ENCODE measurements around the gene CCDC158.
"Not testable (repeated sequence)": the region's sequence is repeated elsewhere in the genome, so short reads cannot be mapped to it uniquely, and the experiment has no call there.

The CCDC158 gene

GRCh38 chr4:76311896-76312331 lies 109.0 kb downstream of the CCDC158 start:
- DNase-seq (ENCODE audit: low spot score) = no peak

- no peak for DNase-seq (ENCODE audit: low spot score)
These were observed 110.3 kb downstream of the CCDC158 start for GRCh38 chr4:76310683-76311082.

- no peak for DNase-seq (ENCODE audit: low spot score)
These were observed 110.9 kb downstream of the CCDC158 start for GRCh38 chr4:76309939-76310550.

DNA sequence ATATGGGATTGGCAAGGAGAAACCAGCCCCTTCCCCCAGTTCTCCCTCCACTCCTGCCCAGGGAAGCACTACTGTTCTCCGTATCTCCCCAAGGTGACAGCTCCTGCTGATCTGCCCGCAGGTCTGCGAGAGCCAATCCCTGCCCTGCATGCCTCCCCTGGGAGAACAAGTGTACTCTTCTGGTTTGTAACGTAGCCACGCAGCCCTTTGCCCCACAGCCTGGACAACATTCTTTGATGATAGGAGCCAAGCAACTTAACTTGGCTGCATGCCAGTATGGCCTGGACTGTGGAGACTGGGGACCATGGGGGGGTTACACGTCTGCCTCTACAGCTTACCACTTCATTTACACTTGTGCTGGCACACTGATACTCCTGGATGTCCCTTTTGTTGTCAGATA lies 112.4 kb downstream of the CCDC158 start:
- no peak for DNase-seq (ENCODE audit: low spot score)

- no peak for DNase-seq (ENCODE audit: low spot score)
These were observed 113.3 kb downstream of the CCDC158 start for GRCh38 chr4:76307660-76308014.

- peak; percentile 7 for DNase-seq (ENCODE audit: low spot score)
These were observed 113.9 kb downstream of the CCDC158 start for GRCh38 chr4:76306882-76307659.

DNA sequence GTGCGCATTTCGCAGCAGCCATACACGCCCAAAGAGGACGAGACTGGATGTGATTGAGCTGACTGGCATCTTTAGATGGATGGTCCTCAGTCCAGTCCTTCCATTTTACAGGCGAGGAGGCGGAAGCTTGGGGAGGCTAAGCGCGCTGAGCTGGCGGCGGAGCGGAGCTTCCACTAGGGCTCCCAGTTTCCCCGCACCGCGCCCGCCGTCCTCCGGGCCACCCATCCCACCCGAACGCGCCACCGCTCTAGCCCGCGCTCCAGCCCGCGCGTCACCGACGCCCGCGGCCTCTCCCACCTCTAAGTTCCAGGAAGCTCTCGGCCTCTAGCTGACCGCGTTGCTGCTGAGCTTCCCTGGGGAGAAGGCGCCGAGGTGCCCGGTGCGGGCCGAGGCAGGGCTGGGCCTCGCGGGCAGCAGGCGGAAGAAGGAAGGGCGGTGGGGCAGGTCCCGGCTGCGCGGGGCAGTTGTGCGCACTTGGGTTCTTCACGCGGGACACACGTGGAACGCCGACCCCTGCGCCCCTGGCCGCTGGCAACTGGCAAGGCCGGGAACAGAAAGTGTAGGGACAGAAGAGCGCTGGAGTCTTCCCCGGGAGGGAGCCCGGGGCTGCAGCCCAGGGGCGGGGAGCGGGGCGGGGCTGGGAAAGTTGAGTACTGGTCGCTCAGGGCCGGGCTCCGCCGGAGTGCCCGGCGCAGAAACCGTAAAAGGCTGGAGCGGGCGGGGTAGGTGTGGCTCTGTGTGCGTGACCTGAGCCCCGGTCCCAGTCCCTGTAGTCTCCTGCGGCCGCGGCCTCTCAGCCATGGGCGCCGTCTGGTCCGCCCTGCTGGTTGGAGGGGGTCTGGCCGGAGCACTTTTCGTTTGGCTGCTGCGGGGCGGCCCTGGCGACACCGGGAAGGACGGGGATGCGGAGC lies 114.7 kb downstream of the CCDC158 start, which contains the start of gene STBD1:
Gene STBD1 (plus strand): TSS at position 763 of the 911 bp plus-strand sequence. CDS start 37 bp downstream, at position 800.
- peak; percentile 10 for DNase-seq (ENCODE audit: low spot score)

- peak; percentile 26 for DNase-seq (ENCODE audit: low spot score)
These were observed 115.8 kb downstream of the CCDC158 start for GRCh38 chr4:76305033-76305687.

DNA sequence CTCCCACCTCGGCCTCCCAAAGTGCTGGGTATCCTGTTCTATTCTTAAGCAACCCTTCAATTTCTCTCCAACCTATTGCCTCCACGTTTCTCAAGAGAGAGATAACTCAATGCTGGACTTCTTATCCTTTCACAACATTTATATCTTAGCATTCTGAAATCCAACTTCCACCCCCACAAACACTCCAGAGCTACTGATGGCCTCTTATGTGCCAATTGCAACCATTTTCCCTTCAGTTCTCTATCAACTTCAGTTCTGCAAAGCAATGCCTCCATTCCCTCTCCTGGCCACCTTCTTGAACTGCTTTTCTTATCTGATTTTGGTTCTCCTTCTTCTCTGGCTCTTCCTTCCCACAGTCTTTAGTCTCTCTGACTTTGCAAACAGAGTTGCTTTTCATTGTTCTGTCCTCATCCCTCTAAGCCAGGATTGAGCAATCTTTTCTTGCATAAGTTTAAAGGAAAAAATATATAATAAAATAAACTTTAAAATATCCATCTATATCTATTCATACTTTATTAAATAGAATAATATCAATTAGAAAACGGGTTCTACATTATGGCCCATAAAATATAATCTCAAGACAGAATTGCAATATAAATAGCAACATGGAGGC lies 118.0 kb downstream of the CCDC158 start:
- DNase-seq (ENCODE audit: low spot score) = no peak

- no peak for DNase-seq (ENCODE audit: low spot score)
These were observed 119.2 kb downstream of the CCDC158 start for GRCh38 chr4:76301775-76302162.

DNA sequence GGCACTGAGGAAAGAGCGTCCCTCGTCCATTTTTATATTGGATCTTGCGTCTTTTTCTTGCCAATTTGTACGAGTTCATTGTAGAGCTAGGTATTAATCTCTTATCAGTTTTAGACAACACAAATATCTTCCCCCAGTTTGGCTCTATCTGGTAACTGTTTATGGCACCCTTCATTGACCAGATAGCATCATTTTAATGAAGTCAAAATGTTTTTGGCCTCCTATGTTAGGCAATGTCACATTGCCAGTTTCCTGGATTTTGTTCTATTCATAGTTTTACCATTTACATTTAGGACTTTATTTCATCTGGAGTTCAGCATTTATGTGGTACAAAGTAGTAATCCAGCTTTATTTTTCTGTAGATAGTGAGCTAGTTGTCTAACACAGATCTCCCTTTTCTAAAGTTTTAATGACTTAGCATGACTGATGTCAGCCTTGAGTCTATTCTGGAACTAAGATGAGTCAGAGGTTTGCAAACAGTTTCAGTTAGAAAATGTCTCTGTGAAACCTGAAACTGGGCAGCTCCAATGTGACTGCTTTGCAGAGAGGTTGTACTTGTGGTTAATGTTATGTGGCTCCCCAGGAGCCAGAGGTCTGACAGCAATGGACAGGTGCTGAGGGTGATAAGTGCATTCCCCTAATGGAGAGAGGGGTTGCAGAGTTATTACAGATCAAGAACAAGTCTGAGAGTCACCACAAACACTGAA lies 119.7 kb downstream of the CCDC158 start:
- DNase-seq (ENCODE audit: low spot score) = no peak

DNA sequence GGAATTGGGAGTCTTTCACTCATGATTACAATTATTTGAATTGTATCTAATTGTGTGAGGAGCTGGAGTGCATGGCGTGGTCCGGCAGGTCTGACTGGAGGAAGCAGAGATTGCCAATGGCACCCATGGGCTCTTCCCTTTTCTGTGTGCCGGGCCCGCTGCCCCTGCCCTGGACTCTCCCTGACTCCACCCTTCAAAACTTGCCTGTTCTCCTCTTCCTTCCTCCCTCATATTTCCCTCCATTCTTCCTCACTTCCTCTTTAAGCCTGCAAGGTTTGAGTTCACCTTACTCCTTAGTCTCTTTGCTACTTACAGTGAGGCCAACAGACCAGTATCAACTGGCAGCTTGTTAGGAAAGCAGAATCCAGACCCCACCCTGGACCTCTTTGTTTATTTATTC lies 120.9 kb downstream of the CCDC158 start:
- no peak for DNase-seq (ENCODE audit: low spot score)

DNA sequence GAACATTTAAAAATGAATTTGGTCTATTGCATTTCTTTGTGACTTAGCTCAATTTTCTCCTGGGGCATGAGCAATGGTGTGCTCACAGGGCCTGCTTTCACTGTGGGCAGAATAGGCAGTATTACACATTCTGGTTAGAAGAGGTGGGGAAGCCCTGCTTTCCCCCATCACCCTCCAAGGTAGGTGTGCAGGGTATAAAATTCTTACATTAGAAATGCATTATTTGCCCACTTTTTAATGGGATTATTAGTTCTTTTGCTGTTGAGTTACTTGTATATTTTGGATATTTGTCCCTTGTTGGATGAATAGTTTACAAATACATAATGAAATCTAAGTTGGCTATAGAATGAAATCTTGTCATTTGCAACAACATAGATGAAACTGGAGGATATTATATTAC lies 122.7 kb downstream of the CCDC158 start:
- DNase-seq (ENCODE audit: low spot score) = no peak

GRCh38 chr4:76296286-76296820 lies 124.6 kb downstream of the CCDC158 start:
- no peak for DNase-seq (ENCODE audit: low spot score)

- no peak for DNase-seq (ENCODE audit: low spot score)
These were observed 127.2 kb downstream of the CCDC158 start for GRCh38 chr4:76293772-76294171.

DNA sequence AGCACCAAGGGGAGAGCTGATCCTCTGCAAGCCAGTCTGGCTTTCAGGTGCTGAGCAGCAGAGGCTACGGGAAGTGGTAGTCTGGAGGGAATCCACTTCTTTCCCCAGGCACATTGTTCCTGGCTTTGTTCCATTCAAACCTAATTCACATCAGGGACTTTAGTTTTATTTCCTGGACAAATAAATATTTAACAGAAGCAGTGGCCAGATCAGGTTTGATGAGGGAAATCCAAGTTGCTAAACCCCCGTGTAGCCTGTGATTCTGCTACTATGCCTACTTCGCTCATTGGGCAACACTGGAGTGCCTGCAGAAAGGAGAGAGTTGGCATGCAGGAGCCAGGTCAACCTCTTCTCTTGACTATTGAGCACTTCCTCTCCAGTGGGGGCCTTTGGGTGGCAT lies 128.2 kb downstream of the CCDC158 start:
- no peak for DNase-seq (ENCODE audit: low spot score)

GRCh38 chr4:76287811-76288210 lies 133.1 kb downstream of the CCDC158 start:
- not testable (repeated sequence) for DNase-seq (ENCODE audit: low spot score)

DNA sequence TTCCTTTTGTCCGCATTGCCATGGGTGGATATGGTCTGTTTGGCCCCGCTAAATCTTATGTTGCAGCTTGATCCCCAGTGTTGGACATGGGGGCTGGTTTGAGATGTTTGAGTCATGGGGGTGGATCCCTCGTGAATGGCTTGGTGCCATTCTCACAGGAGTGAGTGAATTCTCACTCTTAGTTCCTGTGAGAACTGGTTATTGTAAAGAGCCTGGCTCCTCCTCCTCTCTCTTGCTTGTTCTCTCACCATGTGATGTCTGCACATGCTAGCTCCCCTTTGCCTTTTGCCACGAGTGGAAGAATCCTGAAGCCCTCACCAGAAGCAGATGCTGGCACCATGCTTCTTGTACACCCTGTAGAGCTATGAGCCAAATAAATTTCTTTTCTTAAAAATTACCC lies 137.0 kb downstream of the CCDC158 start:
- DNase-seq (ENCODE audit: low spot score) = no peak

DNA sequence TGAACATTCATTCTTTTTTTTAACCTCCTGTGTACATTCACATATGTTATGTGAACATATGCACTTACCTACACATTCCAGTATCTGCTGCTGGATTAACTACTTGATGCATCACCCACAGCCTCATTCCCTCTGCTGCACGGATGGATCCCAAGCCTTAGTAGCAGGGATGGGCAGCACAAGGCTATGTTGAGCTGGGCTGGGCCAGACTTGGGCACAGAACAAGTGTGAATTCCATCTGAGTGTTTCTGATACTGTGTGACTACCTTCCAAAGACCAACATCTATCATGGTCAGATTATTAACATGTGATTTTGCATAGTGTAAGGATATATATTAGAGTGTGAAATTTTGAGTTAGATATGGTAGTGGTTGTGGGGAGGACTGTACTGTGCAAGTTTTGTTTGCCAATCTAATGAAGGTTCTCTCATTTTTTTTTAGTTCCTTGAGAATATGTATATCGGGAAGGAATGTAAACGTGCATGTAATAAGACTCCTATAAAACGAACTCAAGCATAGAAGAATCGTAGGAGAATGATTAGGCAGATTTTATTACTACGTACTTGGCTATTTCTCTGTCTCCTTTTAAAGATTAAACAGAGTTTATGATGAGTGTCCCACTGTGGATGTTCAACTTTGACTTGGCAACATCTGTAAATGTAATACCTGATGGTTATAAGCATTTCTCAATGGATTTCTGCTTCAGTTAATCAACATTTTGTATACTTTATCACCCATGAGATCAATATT lies 137.8 kb downstream of the CCDC158 start:
- no peak for DNase-seq (ENCODE audit: low spot score)

GRCh38 chr4:76281594-76281993 lies 139.3 kb downstream of the CCDC158 start:
- not testable (repeated sequence) for DNase-seq (ENCODE audit: low spot score)

All from CD4-positive, alpha-beta T cell treated with Interleukin-6 at 100 ng/mL for 8 hours (primary cell).